Prostate gland (tissue), 2 donors: ENCODE data around the gene PLEKHF1.

Source experiments
- POLR2A ChIP-seq: fragments of 450-650 bp; IDR thresholded peaks from one replicate; pipeline ENCODE4 v1.6.1; 2016; ENCODE audit warnings: antibody characterized with exemption, mild to moderate bottlenecking
- POLR2AphosphoS5 ChIP-seq: sonication (generic); formaldehyde crosslinking; IDR thresholded peaks from one replicate; pipeline ENCODE4 v1.6.1; 2017; ENCODE audit warnings: antibody characterized with exemption
- TF ChIP-seq, protein P1 (sequence below), 4 experiments: fragments of 200-600 bp in 2 of 4; fragments of 450-650 bp in 2 of 4; sonication (generic) in 2 of 4; IDR thresholded peaks; 1 replicate in 3 of 4; 2 replicates in 1 of 4; pipeline ENCODE4 v1.5.1; 2016 to 2019; ENCODE audit warnings: antibody characterized with exemption in 4 of 4, mild to moderate bottlenecking in 2 of 4, moderate library complexity in 2 of 4

DNA sequence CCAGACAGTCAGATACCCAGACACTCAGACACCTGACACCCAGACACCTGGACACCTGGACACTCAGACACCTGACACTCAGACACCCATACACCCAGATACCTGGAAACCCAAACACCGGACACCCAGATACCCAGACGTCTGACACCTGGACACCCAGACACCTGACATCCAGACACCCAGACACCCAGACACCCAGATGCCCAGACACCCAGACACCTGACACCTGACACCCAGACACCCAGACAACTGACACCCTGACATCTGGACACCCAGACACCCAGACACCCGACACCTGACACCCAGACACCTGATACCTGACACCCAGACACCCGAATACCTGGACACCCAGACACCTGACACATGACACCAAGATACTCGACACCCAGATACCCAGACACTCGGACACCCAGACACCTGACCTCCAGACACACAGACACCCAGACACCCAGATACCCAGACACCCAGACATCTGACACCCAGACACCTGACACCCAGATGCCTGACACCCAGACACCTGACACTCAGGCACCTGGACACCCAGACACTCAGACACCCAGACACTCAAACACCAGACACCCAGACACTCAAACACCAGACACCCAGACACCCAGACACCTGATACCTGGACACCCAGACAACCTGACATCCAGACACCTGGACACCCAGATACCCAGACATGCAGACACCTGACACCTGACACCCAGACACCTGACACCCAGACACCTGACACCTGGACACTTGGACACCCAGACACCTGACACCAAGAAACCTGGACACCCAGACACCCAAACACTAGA, 30.7 kb downstream of the PLEKHF1 start:
- TF ChIP-seq, protein P1, sequence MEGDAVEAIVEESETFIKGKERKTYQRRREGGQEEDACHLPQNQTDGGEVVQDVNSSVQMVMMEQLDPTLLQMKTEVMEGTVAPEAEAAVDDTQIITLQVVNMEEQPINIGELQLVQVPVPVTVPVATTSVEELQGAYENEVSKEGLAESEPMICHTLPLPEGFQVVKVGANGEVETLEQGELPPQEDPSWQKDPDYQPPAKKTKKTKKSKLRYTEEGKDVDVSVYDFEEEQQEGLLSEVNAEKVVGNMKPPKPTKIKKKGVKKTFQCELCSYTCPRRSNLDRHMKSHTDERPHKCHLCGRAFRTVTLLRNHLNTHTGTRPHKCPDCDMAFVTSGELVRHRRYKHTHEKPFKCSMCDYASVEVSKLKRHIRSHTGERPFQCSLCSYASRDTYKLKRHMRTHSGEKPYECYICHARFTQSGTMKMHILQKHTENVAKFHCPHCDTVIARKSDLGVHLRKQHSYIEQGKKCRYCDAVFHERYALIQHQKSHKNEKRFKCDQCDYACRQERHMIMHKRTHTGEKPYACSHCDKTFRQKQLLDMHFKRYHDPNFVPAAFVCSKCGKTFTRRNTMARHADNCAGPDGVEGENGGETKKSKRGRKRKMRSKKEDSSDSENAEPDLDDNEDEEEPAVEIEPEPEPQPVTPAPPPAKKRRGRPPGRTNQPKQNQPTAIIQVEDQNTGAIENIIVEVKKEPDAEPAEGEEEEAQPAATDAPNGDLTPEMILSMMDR (IDR thresholded peaks at IDR 0.05), result no peak
- TF ChIP-seq POLR2AphosphoS5, result no peak
- TF ChIP-seq POLR2A, result no peak
